GM19025 (cell line): Measurements from ENCODE around the gene DDX5.
"Not testable (repeated sequence)": the region's sequence is repeated elsewhere in the genome, so short reads cannot be mapped to it uniquely, and the experiment has no call there.

Experiments
- ATAC-seq: cut with Tn5 transposase; IDR thresholded peaks from one replicate; pipeline ENCODE4 v1.9.1; 2021; ENCODE audit warnings: mild to moderate bottlenecking, low read depth, moderate library complexity; ENCODE audit not compliant: unreplicated experiment

DDX5 gene

DNA sequence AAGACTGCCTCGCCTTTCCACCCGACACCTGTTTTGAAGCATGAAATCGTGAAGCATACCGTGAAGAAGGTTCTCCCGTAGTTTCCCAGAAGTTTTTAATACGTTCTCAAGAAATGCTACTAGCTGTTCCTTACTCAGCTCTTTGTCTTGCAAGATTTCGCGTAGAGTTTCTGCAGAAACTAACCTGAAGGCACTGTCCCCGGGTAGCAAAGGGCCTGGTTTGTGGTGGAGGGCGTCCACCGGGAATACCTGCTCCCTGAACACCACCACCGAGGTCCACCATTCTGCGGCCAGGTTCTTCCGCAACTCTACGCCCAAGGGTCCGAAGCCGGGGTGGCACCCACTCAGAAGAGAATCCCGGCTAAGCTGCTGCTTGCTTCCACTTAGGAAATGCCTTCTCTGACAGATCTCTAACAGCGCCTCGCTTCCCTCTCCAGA lies 9.7 kb downstream of the DDX5 start:
- no peak for ATAC-seq

DNA sequence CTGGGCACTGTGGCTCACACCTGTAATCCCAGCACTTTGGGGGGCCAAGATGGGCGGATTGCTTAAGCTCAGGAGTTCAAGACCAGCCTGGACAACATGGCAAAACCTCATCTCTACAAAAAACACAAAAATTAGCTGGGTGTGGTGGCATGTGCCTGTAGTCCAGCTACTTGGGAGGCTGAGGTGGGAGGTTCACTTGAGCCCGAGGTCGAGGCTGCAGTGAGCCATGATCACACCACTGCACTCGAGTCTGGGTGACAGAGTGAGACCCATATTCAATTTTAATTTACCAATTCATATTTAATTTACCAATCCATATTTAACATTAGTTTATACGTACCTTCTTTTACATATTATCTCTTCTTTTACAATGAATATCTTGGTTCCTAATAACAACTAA lies 10.8 kb downstream of the DDX5 start:
- not testable (repeated sequence) for ATAC-seq

GRCh38 chr17:64494121-64494520 lies 12.0 kb downstream of the DDX5 start:
- no peak for ATAC-seq

DNA sequence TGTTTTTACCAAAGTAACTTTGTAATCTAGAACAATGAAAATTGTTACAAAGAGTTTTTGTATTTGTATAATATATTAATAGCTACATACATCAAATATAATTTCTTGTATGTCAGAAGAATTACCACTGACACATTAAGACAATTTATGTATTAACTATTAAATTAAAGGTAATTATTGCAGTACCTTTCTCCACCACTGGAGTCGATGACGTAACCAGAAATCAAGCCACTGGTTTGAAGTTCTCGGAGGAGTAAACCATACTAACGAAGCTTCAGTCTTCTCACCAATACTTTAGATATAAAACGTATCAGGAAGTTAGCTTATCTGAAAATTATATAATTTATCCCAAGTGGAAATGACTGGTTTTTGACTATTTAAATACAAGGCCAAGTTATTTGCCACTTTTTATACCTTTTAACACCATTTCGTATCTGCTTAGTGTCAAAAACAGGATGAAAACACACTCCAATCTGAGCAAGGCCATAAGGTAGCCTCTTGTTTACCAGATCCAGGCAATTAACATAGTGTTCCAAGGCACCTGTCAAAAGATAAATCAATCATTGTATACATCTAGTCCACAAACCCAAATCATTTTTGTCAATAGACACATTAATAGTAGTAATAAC lies 13.5 kb downstream of the DDX5 start:
- no peak for ATAC-seq

DNA sequence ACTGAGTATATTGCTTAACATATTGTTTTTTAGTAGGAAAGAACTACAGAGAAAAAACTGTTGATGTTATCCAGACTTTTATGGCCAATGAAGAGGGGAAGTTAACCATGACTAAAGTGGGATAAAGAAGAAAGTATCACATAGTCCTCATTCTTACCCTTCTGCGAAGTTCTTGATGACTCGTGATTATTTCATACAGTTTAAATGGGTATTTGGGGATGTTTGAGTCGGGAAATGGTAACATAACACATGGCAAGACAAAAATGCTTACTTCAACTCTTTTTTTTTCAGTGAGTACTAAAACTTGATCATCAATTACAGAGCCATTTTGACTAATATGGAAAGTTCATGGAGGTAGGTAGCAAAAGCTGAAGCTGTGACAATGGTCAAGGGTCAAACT lies 14.1 kb downstream of the DDX5 start:
- ATAC-seq = no peak

GRCh38 chr17:64491034-64491860 lies 14.8 kb downstream of the DDX5 start:
- ATAC-seq = no peak

- ATAC-seq = no peak
Observed at GRCh38 chr17:64488301-64488700, 17.8 kb downstream of the DDX5 start.

GRCh38 chr17:64484380-64484779 lies 21.7 kb downstream of the DDX5 start:
- no peak for ATAC-seq

DNA sequence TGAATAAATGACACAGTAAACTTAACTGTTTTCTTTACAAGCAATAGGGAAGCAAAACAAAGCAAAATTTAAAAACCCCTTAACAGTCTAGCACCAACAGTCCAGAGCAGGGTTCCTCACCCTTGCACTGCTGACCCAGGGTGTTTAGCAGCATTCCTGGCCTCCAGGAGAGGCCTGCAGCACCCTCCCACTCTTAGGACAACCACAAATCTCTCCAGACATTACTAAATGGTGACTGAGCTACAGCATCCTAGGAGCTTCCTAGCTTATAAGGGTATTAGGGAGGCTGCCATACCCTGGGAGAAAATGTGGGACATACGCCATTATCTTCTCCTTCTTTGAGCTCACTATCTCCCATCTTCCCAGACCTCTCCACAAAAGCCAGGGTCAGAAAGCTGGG lies 25.1 kb downstream of the DDX5 start:
- no peak for ATAC-seq

GRCh38 chr17:64477849-64478248 lies 28.2 kb downstream of the DDX5 start:
- ATAC-seq = no peak

- no peak for ATAC-seq
Observed at GRCh38 chr17:64472564-64472963, 33.5 kb downstream of the DDX5 start.

DNA sequence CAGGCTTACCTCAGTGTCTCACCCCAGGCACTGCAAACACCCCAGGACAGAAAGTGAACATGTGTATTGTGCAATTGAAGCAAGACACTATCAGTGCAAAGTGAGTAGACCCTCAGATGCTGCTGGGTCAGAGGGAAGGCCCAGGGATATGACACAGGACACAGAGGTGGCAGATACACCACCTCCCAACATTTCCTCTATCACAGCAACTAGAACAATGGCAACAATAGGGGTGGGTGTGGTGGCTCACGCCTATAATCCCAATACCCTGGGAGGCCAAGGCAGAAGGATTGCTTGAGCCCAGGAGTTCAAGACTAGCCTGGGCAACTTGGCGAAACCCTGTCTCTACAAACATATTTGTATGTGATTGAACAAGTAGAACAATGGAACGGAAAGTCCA lies 34.6 kb downstream of the DDX5 start:
- no peak for ATAC-seq

DNA sequence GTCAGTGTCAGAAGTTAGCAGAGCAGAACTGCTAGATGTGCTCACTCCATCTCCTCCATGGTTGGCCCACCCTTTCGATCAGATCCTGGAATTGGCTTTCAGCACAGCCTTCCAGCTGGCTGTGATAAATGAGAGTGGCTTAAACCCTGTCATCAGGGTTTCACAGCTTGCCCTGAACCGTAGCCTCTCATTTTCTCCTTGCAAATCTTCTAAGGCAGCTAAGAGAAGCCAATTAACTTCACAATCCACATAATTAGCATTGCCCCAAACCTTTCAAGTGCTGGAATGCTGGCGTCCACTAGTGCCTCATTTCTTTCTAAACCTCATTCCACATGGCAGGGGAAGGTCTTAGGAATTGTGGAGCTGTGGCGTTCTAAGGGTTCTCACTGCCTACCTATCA lies 35.5 kb downstream of the DDX5 start:
- ATAC-seq = no peak

DNA sequence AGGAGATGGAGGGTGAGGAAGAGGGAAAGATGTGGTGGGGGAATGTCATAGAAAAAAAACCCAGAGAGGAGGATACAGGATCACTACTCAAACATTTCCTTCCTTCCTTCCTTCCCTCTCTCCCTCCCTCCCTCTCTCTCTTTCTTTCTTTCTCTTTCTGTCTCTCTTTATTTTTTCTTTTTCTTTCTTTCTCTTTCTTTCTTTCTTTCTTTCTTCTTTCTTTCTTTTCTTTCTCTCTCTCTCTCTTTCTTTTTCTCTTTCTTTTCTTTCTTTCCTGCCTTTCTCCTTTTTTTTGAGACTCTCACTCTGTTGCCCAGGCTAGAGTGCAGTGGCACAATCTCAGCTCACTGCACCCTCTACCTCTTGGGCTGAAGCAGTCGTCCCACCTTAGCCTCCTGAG lies 39.3 kb downstream of the DDX5 start:
- not testable (repeated sequence) for ATAC-seq

- ATAC-seq = no peak
Observed at GRCh38 chr17:64466019-64466735, 39.9 kb downstream of the DDX5 start.

DNA sequence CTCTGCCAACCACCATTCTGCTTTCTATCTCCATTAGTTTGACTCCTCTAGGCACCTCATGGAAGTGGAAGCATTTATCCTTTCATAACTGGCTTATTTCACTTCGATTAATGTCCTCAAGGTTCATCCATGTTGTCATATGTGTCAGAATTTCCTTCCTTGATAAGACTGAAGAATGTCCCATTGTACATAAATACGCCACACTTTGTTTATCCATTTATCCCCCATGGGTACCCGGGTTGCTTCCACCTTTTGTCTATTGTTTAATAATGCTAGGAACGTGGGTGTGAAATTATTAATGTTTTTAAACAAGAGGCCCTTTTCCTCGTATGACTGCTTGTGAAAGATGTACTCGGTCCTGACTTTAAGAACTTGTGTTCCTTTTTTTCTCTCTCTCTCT lies 44.3 kb downstream of the DDX5 start:
- no peak for ATAC-seq

- ATAC-seq = no peak
Observed at GRCh38 chr17:64460955-64461354, 45.1 kb downstream of the DDX5 start.

DNA sequence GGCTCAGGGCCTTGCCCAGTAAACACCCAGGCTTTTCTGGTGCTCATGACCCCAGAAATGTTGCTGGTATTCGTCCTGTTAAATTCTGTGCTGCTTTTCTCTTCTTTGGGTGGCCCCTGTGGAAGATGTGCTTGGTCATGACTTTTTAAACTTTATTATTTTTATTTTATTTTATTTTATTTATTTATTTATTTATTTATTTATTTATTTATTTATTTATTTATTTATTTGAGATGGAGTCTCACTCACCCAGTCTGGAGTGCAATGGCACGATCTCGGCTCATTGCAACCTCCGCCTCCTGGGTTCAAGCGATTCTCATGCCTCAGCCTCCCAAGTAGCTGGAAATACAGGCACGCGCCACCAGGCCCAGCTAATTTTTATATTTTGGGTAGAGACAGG lies 46.3 kb downstream of the DDX5 start:
- not testable (repeated sequence) for ATAC-seq

GRCh38 chr17:64459284-64459747 lies 46.8 kb downstream of the DDX5 start:
- no peak for ATAC-seq

GRCh38 chr17:64458756-64459155 lies 47.3 kb downstream of the DDX5 start:
- no peak for ATAC-seq

DNA sequence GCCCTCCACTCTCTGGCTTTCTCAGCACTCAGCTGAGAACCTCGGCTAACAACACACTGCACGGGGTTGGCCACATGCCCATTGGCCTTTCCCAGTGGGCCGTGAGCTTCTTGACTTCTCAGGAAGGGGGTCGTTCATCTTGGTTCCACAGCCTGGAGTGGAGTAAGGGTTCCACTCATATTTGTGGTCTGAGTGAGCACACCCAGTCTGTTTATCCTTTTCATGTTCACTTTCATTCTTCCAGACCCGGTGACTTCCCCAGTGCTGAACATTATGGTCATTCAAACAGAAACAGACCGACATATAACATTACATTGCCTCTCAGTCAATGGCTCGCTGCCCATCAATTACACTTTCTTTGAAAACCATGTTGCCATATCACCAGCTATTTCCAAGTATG lies 48.9 kb downstream of the DDX5 start:
- ATAC-seq = no peak
